Measurements from ENCODE around the gene C9orf78. TPM values are rescaled to one million over a fixed set of nuclear protein-coding genes. Genes with fewer than 3 reads are reported as not detected.

The C9orf78 gene, protein sequence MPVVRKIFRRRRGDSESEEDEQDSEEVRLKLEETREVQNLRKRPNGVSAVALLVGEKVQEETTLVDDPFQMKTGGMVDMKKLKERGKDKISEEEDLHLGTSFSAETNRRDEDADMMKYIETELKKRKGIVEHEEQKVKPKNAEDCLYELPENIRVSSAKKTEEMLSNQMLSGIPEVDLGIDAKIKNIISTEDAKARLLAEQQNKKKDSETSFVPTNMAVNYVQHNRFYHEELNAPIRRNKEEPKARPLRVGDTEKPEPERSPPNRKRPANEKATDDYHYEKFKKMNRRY
- total RNA-seq (2014; rRNA removed; shearing (Covaris generic)): 46.8 and 66.0 TPM in 2 replicates
- 79.7 and 80.7 TPM in 2 replicates for polyA plus RNA-seq (2016; fragmentation: Nextera tagmentation; extraction: Ambion mirVana)

DNA sequence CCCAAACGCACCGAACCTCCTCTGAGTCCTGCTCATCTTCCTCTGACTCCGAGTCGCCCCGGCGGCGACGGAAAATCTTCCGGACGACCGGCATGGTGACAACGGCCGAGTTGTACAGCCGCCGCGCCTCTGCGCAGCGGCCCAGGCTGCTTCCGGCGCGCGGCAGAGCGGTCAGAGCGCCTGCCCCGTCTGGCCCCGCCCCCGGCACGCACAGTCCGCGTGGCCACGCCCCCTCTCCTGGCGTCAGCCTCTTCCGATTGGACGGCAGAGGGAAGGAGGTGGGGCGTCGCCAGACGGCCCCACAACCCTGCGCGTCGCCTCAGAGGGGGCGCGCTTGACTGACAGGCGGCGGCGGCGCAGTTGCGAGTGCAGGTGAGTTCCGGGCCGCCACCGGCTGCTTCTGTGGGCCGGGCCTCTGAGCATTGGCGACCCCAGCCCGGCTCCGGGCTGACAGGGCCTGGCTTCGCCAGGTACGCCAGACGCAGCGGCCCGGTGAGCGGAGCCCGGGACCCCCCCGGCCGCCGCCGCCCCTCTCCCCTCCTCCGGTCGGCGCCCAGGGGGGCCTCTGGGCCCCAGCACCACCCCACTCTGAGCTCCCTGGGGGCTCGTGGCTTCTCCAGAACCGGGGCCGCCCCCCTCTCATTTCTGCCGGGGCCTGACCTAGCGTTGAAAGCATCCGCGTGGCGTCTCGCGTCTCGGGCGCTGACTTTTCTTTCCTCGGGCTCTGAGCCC, at the start of gene C9orf78, which contains the start of gene USP20:
C9orf78 (minus strand) TSS at position 148 of the 732 bp plus-strand sequence; CDS start at position 94, 54 bp downstream.
USP20 (plus strand) TSS at position 331 of the 732 bp plus-strand sequence. CDS start 17,098 bp downstream, outside the sequence.
- 1 to 3% methylated on average over 65 to 73 of the region's 81 CpGs for WGBS, 2 experiments (ENCODE audit: low coverage in 1 of 2, low lambda C conversion rate in 2 of 2, missing lambda C conversion rate in 2 of 2)
- Histone ChIP-seq H3K79me2 (ENCODE audit: insufficient read depth) (peaks cover 52% of the 10 kb centered on the region), H3K9me3 (ENCODE audit: low read depth) (no peaks in the 10 kb centered on the region), H3K9me2 (ENCODE audit: insufficient read depth) (no peaks in the 10 kb centered on the region), H4K20me1 (ENCODE audit: insufficient read depth) (no peaks in the 10 kb centered on the region), H3K4me1 (ENCODE audit: insufficient read depth) (peaks cover 39% of the 10 kb centered on the region), H3K4me3 (peak within 1 kb of the TSS; percentile 92), H3K36me3 (ENCODE audit: low read depth) (peaks cover 20% of the 10 kb centered on the region; the same call in 1 of the 2 replicates), H3K4me2 (ENCODE audit: unreplicated experiment) (peak within 1 kb of the TSS; percentile 97), H3F3A (ENCODE audit: insufficient read depth) (peaks cover 29% of the 10 kb centered on the region), H2AFZ (peak within 1 kb of the TSS; percentile 92), H3K27ac (peak within 1 kb of the TSS; percentile 60), H3K9ac (peak within 1 kb of the TSS; percentile 92), H3K27me3 (replicated peaks; ENCODE audit: insufficient read depth) (no peaks in the 10 kb centered on the region)
- in situ Hi-C loops (cut with MboI): no loop called here
- peak; percentile 100 for DNase-seq
- TF ChIP-seq EZH2 (IDR thresholded peaks at IDR 0.05; ENCODE audit: insufficient read depth, poor library complexity, severe bottlenecking) (no peak), EZH2phosphoT487 (IDR thresholded peaks at IDR 0.05; ENCODE audit: insufficient read depth, low read depth) (no peak)

DNA sequence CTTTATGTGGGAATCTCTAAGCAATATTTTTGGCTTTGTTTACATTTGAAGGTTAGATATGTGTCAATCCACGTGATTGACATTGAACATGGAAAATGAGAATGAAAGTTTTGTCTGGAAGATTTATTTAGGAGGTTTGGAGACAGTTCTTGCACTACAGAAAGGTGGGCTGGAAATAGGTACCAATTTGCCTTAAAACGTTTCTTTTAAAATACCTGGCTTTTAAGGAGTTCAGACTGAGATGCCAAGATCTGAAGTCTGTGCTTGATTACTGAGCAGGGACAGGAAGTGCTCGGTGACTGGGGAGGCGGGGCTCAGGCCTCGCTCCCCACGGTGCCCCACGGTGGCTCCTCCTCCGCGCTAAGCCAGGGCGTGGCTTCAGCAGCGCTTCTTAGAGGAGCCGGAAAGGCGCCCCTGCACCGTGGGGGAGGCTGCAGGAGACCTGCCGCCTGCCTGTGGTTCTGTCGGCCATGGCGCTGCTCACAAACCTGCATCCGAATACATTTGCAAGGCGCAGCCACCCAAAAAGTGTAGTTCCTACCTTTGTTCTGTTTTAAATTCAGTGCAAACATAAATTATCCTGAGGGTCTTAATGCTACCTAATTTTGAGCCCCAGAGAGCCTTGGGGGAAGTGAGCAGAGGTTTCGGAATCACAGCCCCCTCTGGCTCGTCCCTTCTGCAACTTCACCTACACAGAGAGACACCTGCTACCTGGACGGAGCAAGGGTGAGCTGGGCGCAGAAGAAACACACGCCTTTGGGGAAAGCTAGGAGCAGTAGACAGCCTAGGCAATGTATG, 49.3 kb upstream of the C9orf78 start:
- no peaks in the 10 kb centered on the region for H3K27me3 ChIP-seq (replicated peaks; ENCODE audit: insufficient read depth)
- H3K4me3 ChIP-seq: peak overlapping the region; percentile 56
- no peaks in the 10 kb centered on the region for H4K20me1 ChIP-seq (ENCODE audit: insufficient read depth)
- 0 out of 2 replicates have a peak overlapping the region, but pooled peaks have one; percentile 6 for H3K27ac ChIP-seq
- peak overlapping the region; percentile 91 for H3K4me2 ChIP-seq (ENCODE audit: unreplicated experiment)
- no peak for TF ChIP-seq EZH2 (IDR thresholded peaks at IDR 0.05; ENCODE audit: insufficient read depth, poor library complexity, severe bottlenecking)
- TF ChIP-seq EZH2phosphoT487 (IDR thresholded peaks at IDR 0.05; ENCODE audit: insufficient read depth, low read depth): no peak
- peaks cover 31% of the 10 kb centered on the region for H3K4me1 ChIP-seq (ENCODE audit: insufficient read depth)
- H2AFZ ChIP-seq: peak overlapping the region; percentile 54
- no peaks in the 10 kb centered on the region for H3K9me2 ChIP-seq (ENCODE audit: insufficient read depth)
- peak; percentile 91 for DNase-seq
- no peaks in the 10 kb centered on the region for H3K36me3 ChIP-seq (ENCODE audit: low read depth)
- WGBS, 2 experiments (ENCODE audit: low coverage in 1 of 2, low lambda C conversion rate in 2 of 2, missing lambda C conversion rate in 2 of 2): 3% methylated on average over 22 to 24 of the region's 24 CpGs
- in situ Hi-C loops (cut with MboI): loop anchor here (25.0 kb wide), 3 partner anchors 178 to 453 kb away; partner anchors contain the start of gene GPR107
- peaks cover 35% of the 10 kb centered on the region for H3F3A ChIP-seq (ENCODE audit: insufficient read depth)
- no peaks in the 10 kb centered on the region for H3K79me2 ChIP-seq (ENCODE audit: insufficient read depth)
- peak overlapping the region; percentile 47 for H3K9ac ChIP-seq
- H3K9me3 ChIP-seq (ENCODE audit: low read depth): no peaks in the 10 kb centered on the region

DNA sequence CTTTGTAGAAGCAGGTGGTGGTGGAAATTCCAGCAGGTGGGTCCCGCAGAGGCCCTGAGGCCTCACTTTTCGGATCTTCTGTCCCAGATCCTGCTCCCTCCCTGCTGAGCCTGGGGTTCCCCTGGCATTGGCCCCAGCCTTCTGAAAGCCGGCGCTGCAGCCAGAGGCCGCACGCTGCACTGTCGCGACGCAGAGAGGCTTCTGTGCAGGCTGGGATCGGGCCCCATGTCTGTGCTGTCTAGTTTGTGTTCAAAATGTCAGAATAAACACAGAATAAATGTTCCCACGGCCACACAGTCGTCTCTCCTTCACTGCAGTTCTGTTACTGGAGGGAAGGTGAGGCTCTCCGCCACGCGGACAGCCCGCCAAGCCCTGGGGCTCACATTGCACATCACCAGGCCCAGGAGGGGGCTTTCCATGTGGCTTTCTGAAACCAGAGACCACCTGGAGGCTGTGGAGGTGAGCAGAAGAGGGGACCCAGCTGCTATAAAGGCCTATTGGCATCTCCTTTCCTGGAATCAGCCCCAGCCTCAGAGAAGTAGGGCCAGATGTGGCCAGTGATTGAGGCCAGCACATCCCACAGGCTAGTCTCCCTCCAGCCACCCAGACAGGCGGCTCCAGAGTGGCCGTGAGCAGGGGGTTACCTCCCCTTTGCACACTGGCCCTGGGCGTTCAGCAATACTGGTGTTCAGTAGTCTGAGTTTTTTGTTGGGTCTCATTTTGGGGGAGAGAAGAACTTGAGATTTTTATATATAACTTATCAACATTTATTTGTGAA, 46.7 kb upstream of the C9orf78 start:
- Histone ChIP-seq H3K79me2 (ENCODE audit: insufficient read depth) (no peaks in the 10 kb centered on the region), H3K4me2 (ENCODE audit: unreplicated experiment) (no peak overlapping the region), H2AFZ (no peak overlapping the region), H3K36me3 (ENCODE audit: low read depth) (no peaks in the 10 kb centered on the region), H3K4me1 (ENCODE audit: insufficient read depth) (peaks cover 21% of the 10 kb centered on the region), H3K9me3 (ENCODE audit: low read depth) (no peaks in the 10 kb centered on the region), H3K9me2 (ENCODE audit: insufficient read depth) (no peaks in the 10 kb centered on the region), H4K20me1 (ENCODE audit: insufficient read depth) (no peaks in the 10 kb centered on the region), H3K4me3 (no peak overlapping the region), H3K9ac (no peak overlapping the region), H3K27me3 (replicated peaks; ENCODE audit: insufficient read depth) (no peaks in the 10 kb centered on the region), H3F3A (ENCODE audit: insufficient read depth) (peaks cover 16% of the 10 kb centered on the region; the same call in 1 of the 2 replicates), H3K27ac (no peak overlapping the region)
- WGBS, 2 experiments (ENCODE audit: low coverage in 1 of 2, low lambda C conversion rate in 2 of 2, missing lambda C conversion rate in 2 of 2): 79 to 82% methylated on average over 19 of the region's 19 CpGs
- no peak for DNase-seq
- in situ Hi-C loops (cut with MboI): loop anchor here (25.0 kb wide), 3 partner anchors 181 to 456 kb away; partner anchors contain the start of gene GPR107
- TF ChIP-seq EZH2 (IDR thresholded peaks at IDR 0.05; ENCODE audit: insufficient read depth, poor library complexity, severe bottlenecking) (no peak), EZH2phosphoT487 (IDR thresholded peaks at IDR 0.05; ENCODE audit: insufficient read depth, low read depth) (no peak)
